T47D (cell line): ENCODE measurements around the gene TMA7.
"Not testable (repeated sequence)": the region's sequence is repeated elsewhere in the genome, so short reads cannot be mapped to it uniquely, and the experiment has no call there.

Experiments used
- DNase-seq, 2 experiments: peaks; one replicate each; pipeline versions ENCODE4 v3.0.0 to v3.0.0-alpha.2; 2011 to 2012; ENCODE audit warnings: low read depth in 1 of 2, low spot score in 1 of 2
- JUND ChIP-seq: IDR thresholded peaks from 2 replicates; pipeline ENCODE4 v1.6.1; 2012; ENCODE audit warnings: low read depth
- in situ Hi-C: cut with HindIII; loops from 2 replicates; pipeline ENCODE4 v1.10.0; 2016; ENCODE audit warnings: low sequenced_read_pairs, low pct_unique_long_range_greater_than_20kb

The TMA7 gene

DNA sequence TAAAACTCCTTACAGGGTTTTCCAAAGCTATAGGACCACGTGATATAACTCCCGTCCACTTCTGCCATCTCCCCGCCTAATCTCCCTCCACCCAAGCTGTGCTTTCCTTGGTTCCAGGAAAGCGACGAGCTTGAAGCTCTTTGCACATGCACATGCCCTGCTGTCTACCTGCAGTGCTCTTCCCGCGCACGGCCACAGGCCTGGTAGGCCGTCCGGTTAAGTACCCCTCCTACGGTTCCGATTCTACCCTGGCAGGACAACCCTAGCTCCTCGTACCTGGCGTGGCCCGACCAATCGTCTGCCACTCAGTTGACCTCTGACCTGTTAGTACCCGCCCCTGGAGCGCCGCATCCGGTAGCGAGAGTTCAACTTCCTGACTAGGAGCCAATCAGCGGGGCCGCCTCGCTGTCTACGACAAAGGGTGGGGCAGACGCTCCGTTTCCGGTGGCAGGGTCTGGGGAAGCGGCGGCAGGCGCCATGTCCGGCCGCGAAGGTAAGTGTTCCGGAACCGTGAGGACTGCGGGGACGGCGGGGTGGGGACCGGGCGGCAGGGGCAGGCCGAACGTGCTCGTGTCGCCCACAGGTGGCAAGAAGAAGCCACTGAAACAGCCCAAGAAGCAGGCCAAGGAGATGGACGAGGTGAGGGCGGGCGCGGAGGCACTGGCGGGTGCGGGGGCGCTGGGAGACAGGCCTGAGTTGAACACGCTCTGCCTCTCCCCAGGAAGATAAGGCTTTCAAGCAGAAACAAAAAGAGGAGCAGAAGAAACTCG is at the start of gene TMA7, which contains the start of gene CCDC51:
Gene TMA7 (plus strand): TSS at position 438 of the 770 bp plus-strand sequence. CDS start 40 bp downstream, at position 478.
Gene CCDC51 (minus strand): TSS at position 300 of the 770 bp plus-strand sequence. CDS start 4,991 bp downstream, outside the sequence.
- in situ Hi-C loops, result no loop called here
- no peak for TF ChIP-seq JUND
- DNase-seq, result peak; percentile 94 to 97

DNA sequence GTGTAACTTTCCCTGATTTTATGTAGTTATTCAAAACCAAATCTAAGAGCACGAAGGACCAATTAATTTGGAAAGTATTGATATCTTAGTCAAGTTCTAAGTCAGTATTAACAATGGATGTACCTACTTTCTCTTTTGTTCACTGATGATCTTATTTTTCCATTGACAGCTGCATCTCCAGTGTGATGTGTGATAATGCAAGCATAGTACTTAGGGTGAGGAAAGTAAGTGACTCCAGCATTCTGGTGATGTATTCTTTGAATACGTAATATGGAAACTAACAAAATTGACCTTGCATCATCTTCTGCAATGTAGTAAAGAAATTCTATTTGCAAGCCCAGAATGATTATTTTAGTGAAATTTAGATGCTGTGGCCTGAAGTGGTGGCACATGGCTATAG is 45.7 kb upstream of the TMA7 start:
- TF ChIP-seq JUND, result no peak
- in situ Hi-C loops, result no loop called here
- DNase-seq, result no peak

DNA sequence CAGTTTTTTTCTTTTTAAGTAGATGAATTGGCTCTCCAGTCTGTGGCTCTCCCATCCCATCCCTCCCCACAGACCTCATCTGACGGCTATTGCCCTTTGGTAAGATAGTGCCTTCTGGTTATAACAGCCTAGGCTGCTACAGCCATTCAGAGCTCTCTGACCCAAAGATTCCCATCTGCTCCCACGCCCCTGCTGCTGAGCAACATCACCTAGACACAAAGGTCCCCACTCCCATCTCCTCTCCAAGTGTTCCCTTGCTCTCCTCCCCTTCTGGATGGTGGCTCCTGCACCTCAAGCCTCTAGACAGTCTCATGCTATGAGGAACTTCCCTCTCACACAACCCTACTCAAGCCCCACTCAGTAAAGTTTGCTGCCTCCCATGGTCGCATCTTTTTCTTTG is 44.3 kb upstream of the TMA7 start:
- no peak for DNase-seq
- in situ Hi-C loops, result no loop called here
- TF ChIP-seq JUND, result no peak

DNA sequence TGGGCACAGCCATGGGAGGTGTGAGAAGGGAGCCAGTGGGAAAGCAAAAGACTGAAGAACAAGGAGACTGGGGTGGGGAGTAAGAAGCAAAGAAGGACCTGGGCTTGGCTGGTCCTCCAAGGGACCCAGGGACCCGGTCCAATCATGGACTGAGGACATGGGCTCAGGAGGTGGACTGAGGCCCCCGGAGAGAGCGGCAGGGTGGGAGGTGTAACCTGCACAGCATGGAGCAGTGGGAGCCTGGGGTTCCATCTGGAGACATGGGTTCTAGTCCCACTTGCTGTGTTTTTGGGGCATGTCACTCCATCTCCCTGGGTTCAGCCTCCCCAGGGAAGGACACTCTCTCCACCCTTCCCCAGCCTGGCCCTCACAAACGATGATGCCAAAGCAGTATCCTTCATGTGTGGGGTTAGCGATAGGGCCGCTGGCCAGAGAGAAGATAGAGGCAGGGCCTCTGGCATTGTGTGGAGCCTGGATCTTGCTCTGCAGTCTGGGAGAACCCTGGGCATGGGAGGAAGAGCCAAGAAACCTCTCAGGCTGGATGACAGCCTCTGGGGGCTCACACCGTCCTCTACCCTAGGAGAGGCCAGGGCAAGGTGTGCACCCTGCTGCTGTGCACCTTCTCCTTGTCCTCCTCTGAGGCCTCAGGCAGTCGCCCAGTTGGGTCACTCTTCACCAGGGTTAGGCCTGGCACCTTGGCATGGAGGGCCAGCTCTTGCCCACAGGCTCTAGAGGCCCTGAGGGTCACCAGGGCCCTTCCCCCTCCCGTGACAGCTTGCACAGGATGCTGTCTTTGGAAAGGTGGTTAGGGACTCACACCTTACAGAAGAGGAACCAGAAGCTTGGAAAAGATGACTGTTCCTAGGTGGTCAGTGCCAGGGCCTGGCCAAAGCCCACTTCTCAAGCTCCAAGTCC is 42.0 kb upstream of the TMA7 start:
- no peak for DNase-seq
- in situ Hi-C loops, result no loop called here
- no peak for TF ChIP-seq JUND

DNA sequence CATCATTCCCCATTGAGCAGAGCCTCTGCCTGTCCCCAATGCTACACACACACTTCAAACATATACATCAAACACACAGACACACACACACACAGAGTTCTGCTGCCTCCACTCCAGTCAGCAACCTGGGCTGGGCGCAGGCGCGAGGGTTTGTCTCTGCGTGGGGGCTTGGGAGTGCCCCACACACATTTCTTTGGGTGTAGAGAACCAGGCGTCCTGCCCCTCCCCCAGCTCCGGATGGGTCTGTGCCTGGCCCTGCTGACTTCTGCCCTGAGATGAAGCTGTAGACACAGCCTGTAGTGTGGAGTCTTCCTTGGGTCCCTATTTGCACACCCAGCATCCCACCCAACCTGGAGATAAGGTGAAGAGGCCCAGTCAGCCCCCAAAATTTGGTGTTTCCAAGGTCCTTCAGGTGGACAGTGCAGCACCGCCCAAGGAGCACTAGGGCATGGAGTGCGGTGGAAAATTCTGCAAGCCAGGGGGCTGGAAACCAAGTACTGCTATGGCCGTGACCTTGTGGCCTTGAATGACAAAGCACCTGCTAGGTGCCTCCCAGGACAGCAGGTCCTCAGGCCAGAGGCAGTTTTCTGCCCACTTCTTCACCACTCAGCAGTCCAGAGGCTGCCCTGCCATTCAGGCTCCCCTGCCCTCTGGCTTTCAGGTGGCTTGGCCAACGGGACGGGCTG is 41.2 kb upstream of the TMA7 start:
- DNase-seq, result peak in 1 of 2 experiments; percentile 3
- TF ChIP-seq JUND, result no peak
- in situ Hi-C loops, result no loop called here

DNA sequence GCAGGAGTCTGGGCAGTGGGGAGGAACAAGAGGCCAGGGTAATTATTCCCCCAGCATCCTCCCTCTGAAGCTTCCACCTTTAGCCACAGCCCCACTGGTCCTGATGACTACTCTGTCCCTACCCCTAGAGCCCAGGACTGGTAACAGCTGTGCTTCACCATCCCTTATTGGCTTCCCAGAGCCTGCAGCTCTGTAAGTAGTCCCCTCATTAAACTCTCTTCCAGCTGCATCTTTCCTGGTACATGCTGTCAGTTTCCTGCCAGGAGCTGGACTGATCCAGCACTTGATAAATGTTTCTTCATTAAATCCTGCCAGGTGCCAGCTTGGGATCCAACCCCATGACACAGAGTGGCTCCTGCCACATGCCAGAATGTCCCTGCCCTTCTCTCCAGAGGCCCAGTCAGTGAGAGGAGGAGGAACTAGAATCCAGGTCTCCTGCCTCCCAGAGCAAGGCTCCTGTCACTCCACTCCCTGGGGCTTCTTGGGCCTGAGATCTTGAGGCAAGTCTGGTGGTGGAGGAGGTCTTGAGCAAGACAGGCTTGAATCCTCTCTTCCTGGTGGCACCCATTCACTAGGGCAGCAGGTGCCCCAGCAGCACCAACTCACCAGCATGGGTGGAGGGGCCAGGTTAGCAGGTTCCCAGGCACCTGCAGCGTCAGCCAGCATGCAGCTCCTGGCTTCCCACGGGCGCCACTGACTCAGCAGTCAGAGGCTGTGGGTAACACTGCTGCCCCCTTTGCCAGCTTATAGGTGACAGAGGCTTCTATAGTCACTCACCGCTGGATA is 40.5 kb upstream of the TMA7 start:
- peak in 1 of 2 experiments; percentile 75 for DNase-seq
- in situ Hi-C loops, result no loop called here
- no peak for TF ChIP-seq JUND

DNA sequence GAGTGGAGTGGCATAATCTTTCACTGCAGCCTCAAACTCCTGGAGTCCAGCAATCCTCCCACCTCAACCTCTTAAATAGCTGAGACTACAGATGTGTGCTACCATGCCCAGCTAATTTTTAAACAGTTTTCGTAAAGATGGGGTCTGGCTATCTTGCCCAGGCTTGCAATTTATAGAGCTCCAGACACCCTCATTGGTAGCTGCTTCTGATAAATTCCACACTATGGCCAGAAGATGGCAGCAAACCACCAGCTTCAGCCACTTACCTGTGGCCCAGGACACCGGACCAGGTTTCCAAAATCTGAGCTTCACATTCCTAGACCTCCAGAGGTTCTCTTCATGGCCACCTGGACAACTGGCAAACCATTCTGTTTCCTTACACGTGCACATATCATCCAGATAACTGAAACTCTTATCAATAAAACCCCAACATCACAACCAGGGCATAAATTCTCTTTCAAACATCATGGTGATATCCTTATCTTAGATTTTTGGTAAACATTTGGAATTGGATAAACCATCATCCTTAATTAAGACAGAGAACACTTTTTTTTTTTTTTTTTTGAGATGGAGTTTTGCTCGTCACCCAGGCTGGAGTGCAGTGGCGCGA is 39.1 kb upstream of the TMA7 start:
- TF ChIP-seq JUND, result no peak
- peak; percentile 70 to 85 for DNase-seq
- in situ Hi-C loops, result no loop called here

DNA sequence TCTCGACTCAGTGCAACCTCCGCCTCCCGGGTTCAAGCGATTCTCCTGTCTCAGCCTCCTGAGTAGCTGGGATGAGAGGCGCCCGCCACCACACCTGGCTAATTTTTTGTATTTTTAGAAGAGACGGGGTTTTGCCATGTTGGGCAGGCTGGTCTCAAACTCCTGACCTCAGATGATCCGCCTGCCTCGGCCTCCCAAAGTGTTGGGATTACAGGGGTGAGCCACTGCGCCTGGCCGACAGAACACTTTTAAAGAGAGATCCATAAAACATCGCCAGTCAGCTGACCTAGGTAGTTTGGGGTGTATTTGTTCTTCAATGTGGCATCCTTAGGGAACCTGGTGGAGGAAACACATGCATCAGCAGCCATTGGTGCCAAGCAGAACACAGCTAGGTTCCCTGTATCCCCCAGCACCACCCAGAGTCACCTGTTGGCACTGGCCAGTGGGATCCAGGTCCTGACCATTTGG is 38.6 kb upstream of the TMA7 start:
- DNase-seq, in situ Hi-C loops: not testable (repeated sequence)

DNA sequence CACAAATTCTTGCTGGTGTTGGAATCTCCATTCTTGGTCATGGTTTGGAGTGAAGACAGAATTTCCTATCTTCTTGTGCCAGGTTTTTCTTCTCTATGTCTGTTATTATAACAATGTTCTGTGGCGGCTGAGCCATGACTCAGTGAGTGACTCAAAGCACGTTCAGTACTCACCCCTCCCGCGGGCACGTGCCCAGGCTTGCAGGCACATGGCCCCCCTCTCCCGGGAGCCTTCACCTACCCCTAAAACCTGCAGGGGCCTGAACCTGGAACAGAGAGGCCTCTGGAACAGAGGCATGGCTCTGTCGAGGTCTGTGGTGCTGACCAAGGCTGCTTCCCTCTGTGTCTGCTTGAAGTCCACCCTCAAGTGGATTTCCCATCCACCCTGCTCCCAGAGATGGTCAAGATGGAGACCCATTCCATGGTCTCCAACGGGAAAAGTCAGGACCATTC is 37.8 kb upstream of the TMA7 start:
- in situ Hi-C loops, result no loop called here
- no peak for DNase-seq
- no peak for TF ChIP-seq JUND

DNA sequence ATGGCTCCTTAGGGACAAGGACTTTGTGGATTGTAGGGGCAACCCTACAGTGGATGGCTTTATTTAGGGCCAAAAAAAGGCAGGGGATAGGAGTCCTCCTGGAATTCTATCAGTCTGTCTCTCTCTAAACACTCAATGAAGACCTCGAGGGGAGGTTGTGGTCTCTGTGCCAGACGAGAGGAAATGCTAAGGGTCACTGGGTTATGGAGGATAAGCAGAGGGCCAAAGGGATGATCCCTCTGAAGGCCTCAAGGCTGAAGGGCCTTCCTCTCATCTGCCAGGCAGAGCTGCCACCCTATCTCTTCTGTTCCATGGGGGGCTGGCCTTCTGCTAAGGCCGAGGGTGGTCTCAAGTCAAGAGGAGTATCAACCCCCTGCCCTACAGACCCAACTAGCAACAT is 37.1 kb upstream of the TMA7 start:
- no peak for DNase-seq
- in situ Hi-C loops, result no loop called here
- TF ChIP-seq JUND, result no peak

DNA sequence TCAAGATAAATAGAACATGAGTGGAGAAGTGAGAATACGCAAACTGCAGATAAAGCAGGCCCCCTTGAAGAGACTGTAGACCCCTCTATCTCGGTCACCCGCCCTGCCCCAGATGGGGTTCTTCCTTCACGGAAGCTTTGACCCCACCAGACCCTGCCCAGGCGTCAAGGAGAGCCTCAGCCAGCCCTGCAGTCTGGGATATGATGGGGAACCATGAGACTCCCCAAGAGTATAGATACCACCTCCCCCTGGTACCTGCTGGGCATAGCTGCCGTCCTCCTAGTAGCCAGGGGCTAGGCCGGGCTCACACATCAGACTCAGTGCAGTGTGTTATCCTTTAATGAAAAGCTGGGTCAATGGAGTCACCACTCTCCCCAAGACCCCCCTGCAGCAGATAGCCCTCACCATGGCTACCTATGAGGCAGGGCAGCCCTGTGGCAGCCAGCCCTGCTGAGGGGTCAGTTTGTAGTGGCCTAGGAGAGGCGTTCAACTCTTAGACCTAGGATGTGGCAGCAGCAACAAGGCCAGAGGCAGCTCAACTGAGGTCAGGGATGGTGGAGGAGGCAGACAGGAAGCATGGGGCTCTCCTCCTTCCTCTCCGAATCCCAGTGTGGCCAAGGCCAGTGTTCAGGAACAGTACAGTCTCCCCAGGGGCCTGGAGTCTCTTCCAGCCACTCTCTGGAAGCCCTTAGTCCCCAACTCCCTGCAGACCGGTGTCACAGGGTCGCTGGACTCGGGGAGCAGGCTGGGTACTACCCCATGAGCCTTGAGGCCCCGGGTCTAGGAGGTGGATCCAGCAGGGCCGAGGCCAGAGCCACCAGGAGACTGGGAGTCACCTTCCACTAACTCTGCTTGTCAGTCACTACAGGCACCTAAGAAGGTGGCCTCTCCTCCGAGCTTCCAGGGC is 36.3 kb upstream of the TMA7 start:
- in situ Hi-C loops, result no loop called here
- no peak for TF ChIP-seq JUND
- no peak for DNase-seq
